ENCODE measurements around the gene FBXO38.

The FBXO38 gene

GRCh38 chr5:148474025-148474511 lies 90.3 kb downstream of the FBXO38 start:
- DNase-seq (ENCODE audit: low spot score): no peak

- no peak for DNase-seq (ENCODE audit: low spot score)
These were observed 92.5 kb downstream of the FBXO38 start for GRCh38 chr5:148476302-148476701.

DNA sequence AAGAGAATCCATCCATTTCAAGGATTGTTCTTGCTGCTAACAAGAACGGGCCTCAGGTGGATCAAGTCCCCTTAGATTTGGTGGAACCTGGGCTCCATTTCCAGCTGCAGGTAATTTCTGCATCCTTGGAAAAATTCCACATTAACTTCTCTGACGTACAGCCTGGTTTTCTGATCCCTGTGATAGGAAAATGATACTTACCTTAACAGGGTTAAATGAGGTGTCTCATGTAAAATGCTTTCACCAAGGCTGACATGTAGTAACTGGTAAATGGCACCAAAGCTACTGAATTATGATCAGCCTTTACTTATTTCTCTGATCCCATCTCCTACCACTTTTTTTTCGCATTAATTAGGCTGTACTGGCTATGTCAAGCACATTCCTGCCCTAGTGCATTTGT lies 93.7 kb downstream of the FBXO38 start:
- no peak for DNase-seq (ENCODE audit: low spot score)

- no peak for DNase-seq (ENCODE audit: low spot score)
These were observed 98.4 kb downstream of the FBXO38 start for GRCh38 chr5:148482196-148482595.

DNA sequence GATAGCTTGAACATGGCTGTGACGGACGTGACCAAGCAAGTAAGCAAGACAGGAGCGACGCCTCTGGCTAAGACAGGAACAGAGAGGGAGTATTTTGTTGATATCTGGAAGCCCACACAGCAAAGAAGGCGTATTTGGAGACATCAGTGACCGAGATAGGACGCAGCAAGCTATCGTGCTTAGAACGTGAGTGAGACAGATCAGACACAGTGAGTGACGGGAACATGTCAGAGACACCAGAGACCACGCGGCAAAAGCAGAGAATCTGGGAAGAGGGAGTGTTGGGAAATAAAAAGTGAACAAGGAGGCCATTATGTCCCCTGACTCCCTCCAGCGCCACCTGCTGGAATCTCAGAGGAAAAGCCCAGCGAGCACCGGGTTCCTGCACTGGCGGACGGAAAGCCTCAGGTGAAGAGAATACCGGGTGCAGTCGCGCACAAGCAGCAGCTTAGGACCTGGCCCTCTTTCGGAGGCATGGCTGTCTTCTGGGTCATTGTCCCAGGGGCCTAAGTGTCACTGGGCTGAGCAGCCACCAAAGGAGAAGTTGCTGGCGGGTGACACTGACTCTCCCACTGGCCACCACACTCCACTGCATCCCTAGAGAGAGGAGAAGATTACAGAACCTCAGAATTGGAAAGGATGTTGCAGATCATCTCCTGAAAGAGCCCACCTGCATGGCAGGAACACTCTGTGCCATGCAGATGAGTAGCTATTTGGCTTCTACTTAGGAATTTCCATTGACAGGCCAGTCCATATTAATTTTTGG lies 99.1 kb downstream of the FBXO38 start:
- peak; percentile 57 for DNase-seq (ENCODE audit: low spot score)

- DNase-seq (ENCODE audit: low spot score): no peak
These were observed 100.0 kb downstream of the FBXO38 start for GRCh38 chr5:148483750-148484149.

GRCh38 chr5:148484651-148485050 lies 100.9 kb downstream of the FBXO38 start:
- DNase-seq (ENCODE audit: low spot score): no peak

DNA sequence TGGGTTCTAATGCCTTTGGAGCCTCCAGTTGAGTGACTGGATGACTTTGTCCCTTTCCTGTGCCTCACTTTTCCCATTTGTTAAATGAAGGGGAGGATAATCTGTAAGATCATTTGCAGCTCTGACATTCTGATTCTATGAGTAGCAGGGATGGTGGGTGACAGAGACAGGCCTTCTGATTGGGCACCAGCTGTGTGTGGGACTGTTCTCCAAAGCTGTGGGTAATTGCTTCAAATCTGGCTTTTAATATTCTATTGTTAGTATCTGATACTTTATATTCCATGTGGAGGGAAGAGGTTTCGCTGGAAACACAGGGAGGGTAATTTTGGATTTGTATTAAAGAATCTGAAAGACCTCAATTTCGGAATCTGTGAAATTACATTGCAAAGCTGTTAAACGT lies 102.7 kb downstream of the FBXO38 start:
- no peak for DNase-seq (ENCODE audit: low spot score)

- DNase-seq (ENCODE audit: low spot score): no peak
These were observed 105.0 kb downstream of the FBXO38 start for GRCh38 chr5:148488757-148489156.

DNA sequence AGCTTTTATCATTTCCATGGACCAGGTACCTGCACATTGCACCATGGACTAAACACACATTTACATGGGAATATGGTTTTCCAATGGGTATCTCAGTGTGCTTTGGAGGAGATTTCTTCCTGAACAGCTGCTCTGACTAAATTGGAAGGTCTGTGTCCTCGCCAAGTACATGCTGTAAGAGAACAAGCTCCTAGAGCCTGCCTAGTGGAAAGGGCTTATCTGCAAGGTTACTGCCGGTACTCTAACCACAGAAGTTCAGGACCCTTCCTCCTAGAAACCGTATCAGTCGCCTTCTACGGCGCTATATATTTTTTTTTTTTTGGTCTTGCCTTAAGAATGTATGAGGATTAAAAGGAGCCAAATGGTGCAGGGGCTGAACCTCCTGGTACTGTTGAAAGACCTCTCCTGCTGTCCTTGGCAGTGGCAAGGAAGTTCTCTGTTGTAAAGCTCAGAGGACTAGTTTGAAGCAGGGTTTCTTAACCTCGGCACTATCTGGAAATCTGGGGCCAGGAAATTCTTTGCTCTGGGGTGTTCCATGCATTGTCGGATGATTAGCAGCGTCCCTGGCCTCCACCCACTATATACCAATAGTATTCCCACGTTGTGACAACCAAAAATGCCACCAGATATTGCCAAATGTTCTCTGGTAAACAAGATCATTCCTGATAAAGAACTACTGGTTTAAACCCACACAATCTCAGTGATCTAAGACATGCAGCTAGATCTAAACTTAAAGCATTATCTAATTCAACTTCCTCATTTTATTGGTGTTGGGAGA lies 107.4 kb downstream of the FBXO38 start:
- no peak for DNase-seq (ENCODE audit: low spot score)

- no peak for DNase-seq (ENCODE audit: low spot score)
These were observed 108.0 kb downstream of the FBXO38 start for GRCh38 chr5:148491793-148492184.

- DNase-seq (ENCODE audit: low spot score): no peak
These were observed 108.6 kb downstream of the FBXO38 start for GRCh38 chr5:148492351-148492750.
